ENCODE results near the gene CELSR3.
A peak's percentile ranks its signal among the peaks of the same experiment; 100 is the strongest.

Gene CELSR3

DNA sequence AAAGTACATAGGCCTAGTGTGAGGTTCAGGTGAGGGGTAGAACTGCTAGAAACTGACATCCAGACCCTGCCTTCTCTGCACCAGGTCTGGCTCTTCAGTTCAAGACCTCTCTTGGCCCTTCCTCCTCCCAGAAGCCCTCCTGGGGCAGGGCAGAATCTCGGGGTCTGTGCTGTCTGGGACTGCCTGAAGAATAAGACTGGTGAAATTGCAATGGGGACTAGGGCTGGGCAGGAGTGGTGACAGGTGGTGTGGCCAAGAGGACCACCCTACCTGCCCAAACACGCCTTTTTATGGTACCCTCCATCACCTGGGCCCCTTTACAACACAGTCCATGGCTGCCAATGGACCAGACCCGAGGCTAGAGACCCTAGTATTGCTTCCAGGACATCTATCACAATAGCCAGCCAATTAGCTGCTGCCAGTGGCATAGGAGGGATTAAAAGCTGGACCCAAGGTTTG lies 24.6 kb upstream of the CELSR3 start:
- no peak for DNase-seq (ENCODE audit: low read depth)

DNA sequence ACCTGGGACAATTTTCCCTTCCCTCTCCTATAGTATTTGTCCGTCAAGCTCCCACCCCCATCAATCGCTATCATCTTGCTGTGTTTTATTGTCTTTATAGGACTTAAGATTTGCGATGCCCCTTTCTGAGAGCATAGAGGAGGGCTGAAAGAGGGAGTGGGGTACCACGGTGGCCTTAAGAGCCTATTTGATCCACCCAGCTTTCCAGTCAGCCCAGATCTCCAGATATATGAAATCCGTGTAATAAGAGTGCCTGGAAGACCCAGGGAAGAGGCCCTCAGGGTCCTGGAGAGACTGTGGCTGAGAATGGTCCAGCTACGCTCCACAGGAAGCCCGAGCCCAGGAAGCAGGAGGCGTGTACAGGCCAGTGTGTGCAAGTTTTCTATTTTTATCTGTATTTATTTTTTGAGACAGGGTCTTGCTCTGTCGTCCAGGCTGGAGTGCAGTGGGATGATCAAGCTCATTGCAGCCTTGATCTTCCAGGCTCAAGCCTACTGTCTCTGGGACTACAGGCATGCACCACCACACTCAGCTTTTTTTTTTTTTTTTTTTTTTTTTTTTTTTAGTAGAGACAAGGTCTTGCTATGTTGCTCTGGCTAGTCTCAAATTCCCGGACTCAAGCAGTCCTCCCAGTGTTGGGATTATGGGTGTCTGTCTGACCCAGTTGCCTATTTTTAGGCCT lies 24.0 kb upstream of the CELSR3 start:
- DNase-seq (ENCODE audit: low read depth), result no peak

DNA sequence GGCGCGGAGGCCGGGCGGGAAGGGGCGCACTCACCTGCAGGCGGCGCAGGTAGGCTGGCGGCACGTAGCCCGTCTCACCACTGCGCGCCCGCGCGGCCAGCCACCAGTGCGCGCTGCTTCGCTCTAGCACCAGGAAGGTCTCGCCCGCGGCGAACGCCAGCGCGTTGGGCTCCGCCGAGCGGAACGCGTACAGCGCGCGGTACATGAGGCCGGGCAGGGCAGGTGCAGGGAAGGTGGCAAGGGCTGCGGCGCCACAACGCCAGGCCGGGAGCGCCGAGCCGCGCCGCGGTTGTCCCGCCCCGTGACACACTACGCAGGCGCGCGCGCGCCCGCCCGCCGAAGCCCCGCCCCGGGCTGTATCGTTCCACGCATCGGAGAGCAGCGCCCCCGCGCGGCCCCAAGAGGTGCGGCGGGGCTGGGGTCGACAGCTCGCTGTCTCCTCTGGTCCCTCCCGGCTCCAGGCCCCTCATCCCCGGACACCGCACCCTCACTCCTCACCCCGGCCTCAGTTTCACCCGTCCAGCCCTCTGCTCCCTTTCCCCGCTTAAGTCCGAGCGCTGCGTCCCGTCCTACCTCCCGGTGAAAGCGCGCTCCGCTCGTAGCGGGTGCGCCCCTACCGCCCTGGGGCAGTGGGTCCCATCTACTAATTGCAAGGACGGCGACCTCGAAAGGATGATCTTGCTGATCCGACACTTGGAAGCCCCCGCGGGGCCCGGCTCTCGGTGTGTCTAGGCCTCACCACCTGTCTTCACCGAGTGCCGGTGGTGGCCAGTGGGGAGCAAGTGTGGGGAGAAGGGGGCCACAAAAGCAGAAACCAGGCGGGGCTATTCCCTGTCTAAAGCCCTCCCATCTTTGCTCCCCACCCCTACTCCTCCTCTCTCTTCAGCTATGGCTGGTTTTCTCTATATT lies 23.2 kb upstream of the CELSR3 start, which contains the start of gene NCKIPSD:
Gene NCKIPSD (minus strand): TSS at position 313 of the 909 bp plus-strand sequence. CDS start 108 bp downstream, at position 205.
- peak; percentile 77 for DNase-seq (ENCODE audit: low read depth)

DNA sequence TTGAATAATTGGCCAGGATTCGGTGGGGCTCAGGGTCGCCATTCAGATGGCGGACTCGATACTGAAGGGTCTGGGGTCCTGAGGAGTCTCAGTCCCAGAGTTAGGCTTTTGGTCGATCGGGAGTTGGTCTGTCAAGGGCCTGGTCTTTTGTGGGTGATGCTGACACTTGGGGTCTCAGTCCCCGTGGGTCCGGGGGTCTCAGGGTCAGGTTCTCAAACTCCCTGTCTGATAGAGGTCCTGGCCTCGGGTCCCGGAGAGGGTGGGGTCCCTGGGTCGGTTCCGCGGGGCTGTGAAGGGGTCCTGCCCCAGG lies 22.6 kb upstream of the CELSR3 start:
- DNase-seq (ENCODE audit: low read depth), result no peak

DNA sequence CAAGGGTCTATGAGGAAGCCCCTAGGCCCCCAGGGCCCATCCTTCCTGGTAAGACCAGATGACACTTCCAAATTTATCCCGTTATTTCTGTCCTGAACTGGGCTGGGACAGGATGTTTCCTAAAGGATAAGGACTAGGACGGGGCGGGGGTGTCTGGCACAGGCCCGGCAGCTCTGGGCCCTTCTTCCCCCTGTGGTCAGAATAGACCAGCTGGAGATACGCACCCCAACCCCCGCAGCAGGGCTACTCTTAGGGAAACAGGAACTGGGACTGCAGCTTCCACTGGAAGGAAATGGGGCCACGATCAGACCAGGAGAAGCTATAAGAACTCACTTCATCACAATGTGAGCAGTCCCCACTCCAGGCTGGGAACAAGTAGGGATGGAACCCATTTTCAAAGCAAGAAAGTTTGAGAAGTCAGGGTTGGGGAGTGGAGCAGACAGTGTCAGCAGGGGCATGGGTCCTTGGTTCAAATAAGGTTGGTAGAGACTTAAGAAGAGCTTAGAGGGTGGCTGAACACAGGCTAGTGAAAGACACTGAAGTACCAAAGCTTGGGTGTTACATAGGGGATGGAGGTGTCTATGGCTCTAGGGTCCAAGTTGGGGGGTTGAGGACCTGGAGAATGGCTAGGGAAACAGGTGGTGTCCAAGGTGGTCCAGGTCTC lies 21.9 kb upstream of the CELSR3 start:
- DNase-seq (ENCODE audit: low read depth), result no peak

DNA sequence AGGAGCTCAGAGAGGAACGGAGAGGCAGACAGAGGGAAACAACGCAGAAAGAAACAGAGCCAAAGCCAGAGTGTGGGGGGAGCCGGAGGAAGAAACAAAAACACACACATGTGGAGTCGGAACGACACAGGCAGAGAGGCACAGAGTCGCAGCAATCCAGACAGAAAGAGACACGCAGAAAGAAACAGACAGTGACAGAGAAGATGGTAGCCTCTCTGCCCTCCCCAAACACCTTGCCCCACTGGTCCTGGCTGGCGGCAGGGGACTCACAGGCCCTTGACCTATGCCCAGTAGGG lies 21.3 kb upstream of the CELSR3 start:
- DNase-seq (ENCODE audit: low read depth), result no peak

DNA sequence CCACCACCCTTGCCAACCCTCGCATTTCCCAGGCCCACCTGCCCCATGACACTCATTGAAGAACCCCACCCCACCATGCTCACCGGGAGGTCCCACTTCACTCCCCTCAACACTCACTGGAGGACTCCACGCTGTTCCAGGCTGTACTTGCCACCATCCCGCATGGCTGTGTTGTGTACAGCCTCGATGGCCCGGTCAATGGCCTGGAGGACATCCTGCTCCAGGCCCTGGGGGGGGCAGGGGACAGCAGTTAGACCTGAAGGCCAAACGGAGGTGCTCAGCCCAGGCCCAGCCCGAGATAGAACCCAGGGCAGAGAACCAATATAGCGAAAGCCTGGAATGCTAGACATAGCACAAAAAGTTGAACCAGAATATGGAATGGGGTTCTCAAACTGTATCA lies 20.1 kb upstream of the CELSR3 start:
- no peak for DNase-seq (ENCODE audit: low read depth)

DNA sequence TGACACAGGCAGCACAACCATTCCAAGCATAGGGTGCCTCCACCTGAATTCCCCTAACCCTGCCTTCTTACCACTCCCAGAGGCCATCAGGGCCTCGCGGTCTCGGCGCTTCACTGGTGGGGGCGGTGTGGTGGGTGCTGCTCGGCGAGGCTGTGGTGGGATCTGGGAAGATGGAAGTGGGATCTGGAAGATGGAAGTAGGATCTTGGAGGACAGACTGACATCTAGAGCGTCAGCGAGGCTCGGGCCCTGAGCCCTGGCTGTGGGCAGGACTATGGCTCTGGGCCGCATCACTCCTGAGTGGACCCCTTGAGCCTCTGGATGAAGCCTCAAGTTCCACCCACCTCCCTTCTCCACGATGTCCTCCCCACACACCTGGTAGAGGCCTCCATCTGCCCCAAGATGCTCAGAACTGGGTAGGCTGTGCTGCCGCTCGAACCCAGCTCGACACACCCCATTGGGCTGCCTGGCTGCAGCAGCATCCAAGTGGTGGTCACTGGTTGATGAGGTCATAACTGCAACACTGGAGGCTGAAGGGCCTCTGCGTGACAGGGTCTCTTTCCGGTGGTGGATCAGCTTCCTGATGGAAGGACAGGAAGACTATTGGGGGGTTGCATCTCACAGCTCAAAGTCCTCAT lies 19.4 kb upstream of the CELSR3 start:
- DNase-seq (ENCODE audit: low read depth), result no peak

DNA sequence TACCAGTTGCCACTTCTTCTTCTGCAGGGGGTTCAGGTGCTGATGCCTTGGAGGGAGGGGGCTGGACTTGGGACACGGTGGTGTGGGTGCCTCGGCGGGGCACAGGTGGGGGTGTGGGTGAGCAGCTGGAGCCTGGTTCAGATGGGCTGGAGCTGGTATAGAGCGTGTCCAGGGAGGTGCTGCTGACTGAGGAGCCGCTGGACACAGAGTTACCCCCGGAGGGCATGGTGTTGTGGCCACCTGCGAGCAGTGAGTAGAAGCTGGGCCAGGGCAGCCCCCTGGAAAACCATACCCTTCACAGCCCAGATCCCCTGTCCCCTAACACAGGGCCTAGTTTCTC lies 18.8 kb upstream of the CELSR3 start:
- DNase-seq (ENCODE audit: low read depth), result no peak

DNA sequence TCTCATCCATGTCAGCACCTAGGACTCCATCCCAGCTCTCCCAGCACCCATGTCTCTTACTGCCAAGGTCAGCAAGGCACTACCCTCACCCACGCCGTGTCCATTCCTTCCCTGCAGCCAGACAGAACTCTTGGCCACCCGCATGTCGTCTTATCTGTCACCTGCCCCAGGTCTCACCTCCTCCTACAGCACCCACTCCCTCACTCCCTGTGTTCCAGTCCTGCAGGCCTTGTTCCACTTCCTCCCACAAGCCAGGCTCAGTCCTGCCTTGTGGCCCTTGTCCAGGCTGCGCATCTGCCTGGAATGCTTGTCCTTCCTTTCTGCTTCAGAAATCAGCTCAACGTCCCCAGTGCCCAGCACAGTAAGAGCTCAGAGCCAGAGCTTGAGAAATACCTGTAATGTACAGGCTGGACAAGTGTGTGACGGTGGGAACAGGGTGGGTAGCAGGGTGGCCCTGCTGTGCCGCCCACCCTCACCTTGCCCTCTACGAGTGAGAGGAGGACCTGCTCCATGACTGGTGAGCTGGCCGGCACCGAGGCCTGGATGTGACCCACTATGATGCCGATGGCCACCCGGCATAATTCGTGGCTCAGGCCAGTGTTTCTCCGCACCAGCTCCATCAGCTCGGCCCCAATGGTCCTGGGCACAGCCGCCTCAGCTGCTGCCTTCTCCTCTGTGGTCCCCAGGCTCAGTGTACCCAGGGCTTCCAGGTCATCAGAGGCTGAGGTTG lies 18.3 kb upstream of the CELSR3 start:
- DNase-seq (ENCODE audit: low read depth), result no peak

DNA sequence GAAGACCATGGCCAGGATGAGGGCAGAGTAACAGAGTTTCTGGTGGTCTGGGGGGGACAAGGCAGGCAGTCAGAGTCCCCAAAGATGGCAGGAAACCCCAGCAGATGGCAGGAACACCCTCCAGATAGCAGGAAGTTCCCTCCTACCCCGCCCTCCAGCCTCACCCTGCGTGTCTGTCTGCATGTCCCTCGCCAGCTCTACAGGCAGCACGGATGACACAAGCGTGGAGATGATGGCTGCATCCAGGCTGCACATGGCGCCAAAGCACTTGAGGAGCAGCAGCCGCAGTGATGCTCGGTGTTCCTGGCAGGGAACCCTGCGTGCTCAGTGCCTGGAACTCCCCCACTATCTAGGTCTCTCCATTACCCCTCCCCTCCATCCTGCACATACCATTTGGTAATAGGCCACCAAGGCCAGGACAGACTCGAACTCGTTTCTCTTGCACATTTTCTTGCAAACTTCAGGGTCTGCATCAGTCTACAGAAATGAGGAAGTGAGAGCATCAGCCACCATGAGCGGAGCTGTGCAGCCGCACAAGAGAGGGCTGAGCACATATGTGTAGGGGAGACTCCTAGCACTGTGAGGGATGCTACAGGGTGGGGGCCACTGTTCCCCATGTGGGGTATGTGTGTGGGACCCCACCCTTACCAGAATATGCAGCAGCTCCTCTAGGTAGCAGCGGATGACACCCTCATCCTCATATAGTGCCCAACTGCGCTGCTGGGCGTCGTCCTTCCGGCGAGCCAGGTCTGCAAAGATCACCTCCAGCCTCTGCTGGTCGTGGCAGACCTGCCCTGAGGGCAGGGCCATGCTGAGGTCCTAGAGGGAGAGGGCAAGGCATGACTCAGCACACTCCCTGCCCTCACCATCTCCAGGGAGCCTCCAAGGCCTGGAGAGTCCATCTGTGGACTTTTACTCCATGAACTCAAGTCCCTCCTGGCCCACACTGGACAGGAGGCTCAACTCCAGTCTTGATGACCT lies 17.0 kb upstream of the CELSR3 start:
- DNase-seq (ENCODE audit: low read depth), result no peak

DNA sequence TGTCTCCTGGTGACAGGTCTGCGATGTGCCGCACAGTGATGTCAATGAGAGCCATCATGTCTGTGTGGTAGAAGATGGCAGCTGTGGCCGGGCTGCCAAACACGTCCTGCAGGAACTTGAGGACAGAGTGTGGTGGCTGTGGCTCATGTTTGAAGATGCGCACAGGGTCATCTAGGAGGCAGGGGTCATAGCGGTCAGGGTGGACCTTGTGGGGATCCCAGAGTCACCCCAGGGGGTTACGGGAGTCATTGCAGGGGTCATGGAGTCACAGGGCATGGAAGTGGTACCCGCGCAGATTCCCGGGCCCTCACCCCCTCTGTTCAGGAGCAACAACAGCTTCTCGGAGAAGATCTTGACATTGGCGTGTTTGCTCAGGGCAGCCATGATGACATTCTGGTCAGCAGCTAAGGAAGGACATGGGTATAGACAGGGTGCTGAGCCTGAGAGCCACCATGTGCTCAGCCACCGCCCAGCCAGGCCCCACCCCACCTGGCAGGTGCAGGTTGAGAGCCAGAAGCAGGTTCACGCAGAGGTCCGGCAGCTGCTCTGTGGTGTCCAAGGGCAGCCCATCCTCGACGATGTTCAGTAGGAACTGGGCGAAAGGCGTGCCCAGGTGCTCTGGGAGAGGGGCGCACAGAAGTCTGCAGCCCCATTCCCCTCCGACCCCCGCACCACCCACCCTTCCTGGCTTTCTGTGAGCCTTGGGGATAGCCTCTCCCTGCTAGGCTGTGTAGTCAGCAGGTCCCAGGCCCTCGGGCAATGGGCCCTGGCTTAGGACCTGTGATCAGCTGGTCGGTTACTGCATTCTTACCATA lies 16.1 kb upstream of the CELSR3 start:
- no peak for DNase-seq (ENCODE audit: low read depth)

DNA sequence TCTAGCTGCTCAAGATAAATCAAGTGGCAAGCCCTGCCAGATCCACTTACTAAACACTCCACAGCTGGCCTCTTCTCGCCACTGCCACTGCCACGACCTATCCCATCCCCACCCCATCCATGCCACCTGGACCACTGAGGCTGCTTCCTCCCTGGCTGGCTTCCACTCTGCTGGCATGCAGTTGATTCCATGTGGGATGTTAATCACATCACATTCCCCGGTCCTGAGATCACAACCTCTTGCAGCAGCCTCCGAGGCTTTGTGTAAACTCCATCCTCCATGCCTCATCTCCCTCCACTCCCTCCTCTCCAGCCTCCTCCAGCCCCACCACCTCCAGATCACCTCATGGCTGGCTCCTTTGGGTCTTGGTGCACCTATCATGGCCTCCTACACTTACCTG lies 15.4 kb upstream of the CELSR3 start:
- DNase-seq (ENCODE audit: low read depth), result no peak

DNA sequence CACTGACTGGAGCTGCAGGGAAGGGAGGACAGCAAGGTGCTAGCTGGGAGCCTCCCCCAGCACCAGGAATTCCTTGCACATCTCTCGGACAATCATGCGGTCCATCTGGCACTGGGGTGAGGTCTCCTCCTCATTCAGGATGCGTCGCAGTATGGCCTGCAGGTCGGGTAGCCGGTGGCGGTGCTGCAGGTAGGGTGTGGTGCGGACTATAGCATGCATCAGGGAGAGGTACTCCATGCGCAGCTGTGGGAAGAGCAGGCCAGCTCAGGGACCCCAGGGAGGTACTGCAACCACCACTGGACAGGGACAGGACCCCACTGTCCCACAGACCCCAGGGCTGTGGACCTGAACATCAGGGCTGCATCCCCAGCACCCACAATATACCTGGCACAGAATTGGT lies 11.8 kb upstream of the CELSR3 start:
- no peak for DNase-seq (ENCODE audit: low read depth)

DNA sequence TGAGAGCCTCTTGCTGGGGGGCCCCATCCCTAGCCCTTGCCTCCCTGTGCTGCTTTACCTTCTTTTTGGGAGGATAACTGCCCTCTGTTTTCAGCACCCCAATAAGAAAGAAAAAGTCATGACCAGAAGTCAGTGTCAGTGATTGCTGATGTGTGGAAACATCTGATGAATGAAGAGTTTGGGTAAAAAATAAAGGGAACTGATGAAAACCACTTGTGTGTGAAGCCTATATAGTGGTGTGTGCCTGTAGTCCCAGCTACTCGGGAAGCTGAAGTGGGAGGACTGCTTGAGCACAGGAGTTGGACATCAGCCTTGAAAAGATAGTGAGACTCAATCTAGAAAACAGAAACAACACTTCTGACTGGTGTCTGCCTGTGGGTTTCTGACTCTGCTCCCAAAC lies 9.8 kb upstream of the CELSR3 start:
- no peak for DNase-seq (ENCODE audit: low read depth)

DNA sequence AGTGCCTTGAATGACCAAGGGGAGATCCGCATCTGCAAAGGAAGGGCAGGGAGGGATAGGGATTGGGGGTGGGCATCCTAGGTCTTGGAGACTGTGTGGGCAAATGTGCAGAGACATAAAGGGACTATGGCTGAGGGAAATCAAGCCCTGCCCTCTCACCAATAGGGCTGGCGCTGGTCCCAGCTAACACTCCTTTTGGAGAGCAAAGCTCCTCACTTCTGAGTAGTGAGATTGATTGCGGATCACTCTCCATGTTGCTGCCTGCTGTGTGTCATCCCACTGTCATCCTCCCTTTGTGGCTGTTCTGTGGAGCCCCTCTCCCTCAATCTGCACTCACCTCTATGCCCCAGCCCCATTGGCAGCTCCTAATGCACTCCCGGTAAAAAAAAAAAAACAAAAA lies 2.2 kb upstream of the CELSR3 start:
- DNase-seq (ENCODE audit: low read depth), result no peak

DNA sequence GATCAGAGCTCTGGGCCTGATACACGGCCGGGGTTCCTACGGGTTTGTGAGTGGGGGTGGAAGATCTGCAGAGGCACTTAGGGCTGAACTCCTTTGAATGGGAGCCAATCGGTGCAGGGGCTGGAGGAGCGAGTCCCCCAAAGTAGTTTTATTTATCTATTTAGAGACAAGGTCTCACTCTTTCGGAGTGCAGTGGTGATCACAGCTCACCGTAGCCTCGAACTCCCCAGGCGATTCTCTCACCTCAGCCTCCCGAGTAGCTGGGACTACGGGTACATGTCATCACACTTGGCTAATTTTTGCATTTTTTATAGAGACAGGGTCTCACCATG lies 1.6 kb upstream of the CELSR3 start:
- no peak for DNase-seq (ENCODE audit: low read depth)

DNA sequence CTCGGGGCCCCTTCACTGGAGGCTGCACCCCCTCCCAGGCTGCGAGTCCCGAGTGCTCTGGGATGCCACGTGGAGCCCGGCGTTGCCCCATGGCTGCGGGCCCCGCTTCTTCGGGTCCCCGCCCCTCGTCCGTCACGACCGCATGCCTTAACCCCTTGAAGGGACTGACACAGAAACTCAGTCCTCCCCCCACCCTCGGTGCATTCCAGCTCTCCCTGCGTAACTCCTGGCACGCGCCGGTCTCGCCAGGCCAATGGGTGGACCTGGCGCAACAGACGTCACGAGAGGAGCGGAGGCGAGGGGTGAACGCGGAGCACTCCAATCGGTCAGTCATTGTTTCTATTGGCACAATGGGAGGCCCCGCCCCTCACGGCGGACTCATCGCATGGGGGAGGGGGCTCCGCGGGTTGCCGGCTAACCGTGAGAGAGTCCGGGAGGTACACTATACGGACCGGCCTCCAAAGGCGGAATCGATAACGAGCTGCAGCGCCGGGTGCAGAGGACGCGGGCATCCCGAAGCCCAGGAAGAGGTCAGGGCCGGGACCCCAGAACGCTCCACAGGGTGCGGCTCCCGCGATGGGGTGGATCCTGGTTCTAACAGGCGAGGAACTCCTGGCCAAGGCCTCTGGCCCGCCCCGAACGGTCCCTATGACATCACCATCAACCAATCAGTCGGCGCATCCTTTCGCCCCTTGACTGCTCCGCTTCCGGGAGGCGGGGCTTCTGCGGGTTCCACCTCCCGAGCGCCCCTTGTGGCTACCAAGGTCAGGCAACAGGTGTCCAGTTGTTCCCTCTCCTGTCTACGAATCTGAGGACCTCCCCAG lies 1.0 kb upstream of the CELSR3 start:
- peak; percentile 82 for DNase-seq (ENCODE audit: low read depth)

DNA sequence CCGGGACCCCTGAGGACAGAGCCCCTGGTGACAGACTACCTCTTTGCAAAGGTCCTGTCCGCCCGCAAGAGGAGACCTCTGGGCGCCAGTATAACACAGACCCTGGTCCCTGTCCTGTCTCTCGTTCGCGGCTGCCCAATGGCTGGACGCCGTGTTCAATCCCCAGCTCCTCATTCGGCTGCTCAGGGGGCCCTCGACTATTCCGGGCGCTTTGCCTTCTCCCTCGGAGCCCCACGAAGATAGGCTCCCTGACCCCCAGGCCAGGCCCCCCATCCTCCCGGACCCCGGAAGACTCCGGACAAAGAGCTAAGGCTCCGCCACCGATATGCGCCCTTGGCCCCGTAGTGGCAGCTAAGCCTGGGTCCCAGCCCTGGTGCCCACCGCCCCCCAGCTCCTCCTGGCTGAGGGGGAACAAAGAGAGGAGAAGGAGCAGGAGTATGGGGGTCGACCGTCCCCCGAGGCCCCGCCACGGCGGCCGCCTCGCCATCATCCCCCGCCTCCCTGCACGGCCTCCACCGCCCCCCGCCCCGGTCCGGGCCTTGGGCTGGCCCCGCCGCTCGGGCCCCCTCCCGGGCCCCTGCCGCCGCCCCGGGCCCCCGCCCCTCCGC lies 437 bp downstream of the CELSR3 start:
- DNase-seq (ENCODE audit: low read depth), result no peak

All from T-helper 22 cell (primary cell).